LNCAP (cell line): ENCODE measurements around the gene TIMM10.

Experiments used
- CTCF ChIP-seq: fragments of 450-650 bp; IDR thresholded peaks from 2 replicates; pipeline ENCODE4 v1.5.1; 2017; ENCODE audit warnings: mild to moderate bottlenecking

The TIMM10 gene

GRCh38 chr11:57530596-57531507, at the start of gene TIMM10:
TSS of gene TIMM10 (minus strand) at chr11:57530754. CDS start at chr11:57530189, 565 bp downstream.
- TF ChIP-seq CTCF: no peak

- TF ChIP-seq CTCF: no peak
These were observed 43.5 kb upstream of the TIMM10 start for GRCh38 chr11:57574061-57574460.

GRCh38 chr11:57571606-57572005, 41.1 kb upstream of the TIMM10 start:
- TF ChIP-seq CTCF: no peak

GRCh38 chr11:57568330-57568766, 37.8 kb upstream of the TIMM10 start:
- no peak; the same call in 1 of the 2 replicates for TF ChIP-seq CTCF

GRCh38 chr11:57567515-57568329, 37.2 kb upstream of the TIMM10 start, which contains the start of gene UBE2L6:
TSS of gene UBE2L6 (minus strand) at chr11:57567672. CDS start at chr11:57567611, 61 bp downstream.
- peak; percentile 95; the same call in 1 of the 2 replicates for TF ChIP-seq CTCF

- no peak for TF ChIP-seq CTCF
These were observed 36.5 kb upstream of the TIMM10 start for GRCh38 chr11:57566905-57567514.
